Activated T-cell treated with anti-CD3 and anti-CD28 coated beads, Interleukin-2, amount 50 U/mL, for 24 hours (primary cell): Measurements from ENCODE around the gene PRMT7.

Experiments
- DNase-seq: peaks from one replicate; pipeline ENCODE4 v3.0.0-alpha.2; 2020
- H3K27ac Mint-ChIP-seq: 2 replicates; pipeline ENCODE4 v1.8.0; 2020; ENCODE audit warnings: mild to moderate bottlenecking, mixed read lengths
- H3K27me3 Mint-ChIP-seq: 2 replicates; pipeline ENCODE4 v1.8.0; 2020; ENCODE audit warnings: mixed read lengths
- H3K36me3 Mint-ChIP-seq: 2 replicates; pipeline ENCODE4 v1.8.0; 2020; ENCODE audit warnings: low read depth, mixed read lengths
- H3K4me1 Mint-ChIP-seq: 2 replicates; pipeline ENCODE4 v1.8.0; 2020; ENCODE audit warnings: low read depth, mixed read lengths
- H3K4me3 Mint-ChIP-seq: 2 replicates; pipeline ENCODE4 v1.8.0; 2020; ENCODE audit warnings: mild to moderate bottlenecking, moderate library complexity, mixed read lengths
- H3K9me3 Mint-ChIP-seq: 2 replicates; pipeline ENCODE4 v1.8.0; 2020; ENCODE audit warnings: mixed read lengths

PRMT7 gene

DNA sequence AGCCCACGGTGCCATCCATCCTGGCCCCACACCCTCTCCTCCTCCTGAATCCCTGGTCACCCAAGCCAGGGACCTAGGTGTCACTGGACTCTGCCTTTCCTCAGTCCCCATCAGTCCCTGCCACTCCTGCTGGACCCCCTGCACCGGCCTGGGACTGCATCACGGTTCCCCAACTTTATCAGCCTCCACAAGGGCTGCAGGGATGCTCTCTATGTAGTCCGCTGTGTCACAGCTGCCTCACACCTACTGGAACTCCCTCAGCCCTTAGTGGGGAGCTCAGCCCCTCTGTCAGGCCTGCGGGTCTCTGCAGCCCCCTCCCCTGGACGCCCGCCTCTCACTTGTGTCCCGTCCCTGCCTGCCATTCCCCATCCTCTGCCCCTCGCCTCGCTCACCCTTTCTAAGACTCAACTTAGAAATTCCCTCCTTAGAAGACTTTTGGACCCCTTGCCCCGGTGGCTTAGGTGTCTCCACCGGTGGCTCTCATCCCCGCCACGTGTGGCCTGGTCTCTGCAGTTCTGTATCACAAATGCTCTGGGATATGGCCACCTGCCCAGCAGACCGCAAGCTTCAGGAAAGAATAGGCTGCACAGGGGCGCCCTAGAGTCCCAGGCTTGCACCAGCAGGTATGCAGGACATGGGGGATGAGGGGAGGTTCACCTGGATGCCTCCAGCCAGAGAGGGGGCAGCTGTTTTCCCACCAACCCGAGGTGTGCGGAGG is 62.9 kb downstream of the PRMT7 start:
- peaks cover 23% of the 10 kb centered on the region for H3K4me1 Mint-ChIP-seq
- H3K4me3 Mint-ChIP-seq, result no peak overlapping the region

DNA sequence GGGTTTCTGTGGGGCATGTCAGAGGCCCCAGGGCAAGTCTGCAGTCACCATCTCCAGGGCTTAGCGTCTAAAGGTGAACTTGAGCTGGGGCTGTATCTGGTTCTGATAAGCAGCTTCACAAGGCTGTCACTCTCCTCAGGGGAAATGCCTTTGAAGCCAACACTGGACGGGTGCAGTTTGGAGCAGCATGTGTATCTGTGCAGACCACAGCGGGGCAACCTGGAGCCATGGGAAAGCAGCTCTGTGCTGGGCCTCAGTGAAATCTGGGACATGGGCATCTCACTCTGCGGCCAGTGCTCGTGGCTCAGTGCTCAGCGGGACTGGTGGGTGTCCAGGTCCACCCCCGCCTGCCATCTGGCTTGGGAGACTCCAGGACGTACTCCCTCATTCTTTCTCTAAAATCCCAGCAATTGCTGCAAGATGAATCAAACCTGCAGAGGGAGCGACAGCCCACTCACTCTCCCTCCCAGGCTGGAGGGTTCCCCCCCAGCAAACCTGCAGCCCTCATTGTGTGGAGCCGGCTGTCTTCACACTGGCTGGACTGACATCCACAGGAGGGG is 63.5 kb downstream of the PRMT7 start:
- Mint-ChIP-seq H3K27ac (no peak overlapping the region), H3K36me3 (no peaks in the 10 kb centered on the region), H3K4me1 (peaks cover 23% of the 10 kb centered on the region), H3K4me3 (no peak overlapping the region), H3K27me3 (no peaks in the 10 kb centered on the region), H3K9me3 (no peaks in the 10 kb centered on the region)
- DNase-seq, result no peak

More for the DNA sequence above, 62.9 kb downstream of the PRMT7 start:
- no peaks in the 10 kb centered on the region for H3K27me3 Mint-ChIP-seq
- H3K36me3 Mint-ChIP-seq, result no peaks in the 10 kb centered on the region
- H3K9me3 Mint-ChIP-seq, result no peaks in the 10 kb centered on the region
- H3K27ac Mint-ChIP-seq, result no peak overlapping the region
- no peak for DNase-seq

DNA sequence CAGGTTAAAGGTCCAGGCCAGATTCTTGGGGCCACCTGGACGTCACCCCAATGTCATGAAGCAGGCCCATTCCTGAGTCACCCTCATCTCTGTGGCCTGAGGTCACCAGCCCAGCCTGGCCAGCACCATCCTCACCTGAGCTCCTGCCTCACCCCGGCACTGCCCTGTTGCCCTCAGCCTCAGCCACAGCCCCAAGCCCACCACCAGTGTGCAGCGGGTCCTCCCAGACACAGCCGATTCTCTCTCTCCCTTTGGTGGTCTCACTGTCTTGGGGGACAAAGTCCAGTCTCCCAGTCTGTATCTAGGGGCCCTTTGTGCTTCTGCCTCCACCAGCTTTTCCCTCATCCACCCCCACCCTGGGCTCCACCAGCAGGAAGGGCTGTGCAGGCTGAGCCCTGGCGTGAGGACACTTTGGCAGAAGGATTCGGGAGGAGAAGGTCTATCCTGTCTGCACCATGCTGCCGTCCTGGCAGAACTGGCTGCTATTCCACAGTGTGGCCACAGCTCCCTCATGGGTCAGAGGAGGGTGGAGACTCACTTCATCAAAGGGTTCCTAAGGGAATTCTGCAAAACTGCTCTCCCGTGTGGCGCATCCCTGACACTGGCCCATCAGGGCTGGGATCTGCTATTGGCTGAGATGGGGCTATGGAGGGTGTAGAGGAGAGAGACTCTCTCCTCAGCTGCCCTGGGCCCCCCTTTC is 64.3 kb downstream of the PRMT7 start:
- H3K27me3 Mint-ChIP-seq, result no peaks in the 10 kb centered on the region

DNA sequence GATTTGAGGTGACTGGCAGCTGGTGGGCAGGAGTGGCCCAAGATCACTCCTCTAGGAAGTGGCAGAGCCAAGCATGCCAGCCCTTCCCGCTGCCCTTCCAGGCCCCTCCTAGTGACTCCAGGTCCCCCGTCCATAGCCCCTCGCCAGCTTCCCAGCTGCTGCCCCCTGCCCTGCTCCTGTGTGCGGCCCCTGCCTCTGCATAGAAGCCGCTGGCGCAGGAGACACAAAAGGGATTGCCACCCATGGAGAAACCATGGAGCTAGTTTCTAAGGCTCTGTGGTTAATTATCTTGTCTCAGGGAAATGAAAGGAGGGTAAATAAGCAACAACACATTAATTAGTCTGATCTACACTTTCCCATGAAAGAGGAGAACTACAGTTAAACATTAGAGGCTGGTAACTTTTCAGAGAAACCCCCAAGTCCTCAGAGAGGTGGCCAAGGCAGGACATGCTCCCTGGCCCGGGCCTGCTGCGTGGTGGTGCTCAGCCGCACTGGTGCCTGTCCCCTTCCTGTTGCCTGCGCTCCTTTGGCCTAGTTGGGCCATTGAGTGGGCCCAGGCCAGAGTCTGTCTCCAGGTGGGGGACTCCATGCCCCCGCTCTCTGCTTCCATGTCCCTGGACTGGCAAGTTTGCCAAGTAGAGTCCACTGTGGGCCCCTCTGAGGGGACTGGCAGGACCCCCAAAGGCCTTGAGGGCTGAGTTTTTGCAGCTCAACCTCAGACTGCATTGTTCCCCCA is 65.2 kb downstream of the PRMT7 start:
- H3K9me3 Mint-ChIP-seq, result no peaks in the 10 kb centered on the region
- no peaks in the 10 kb centered on the region for H3K27me3 Mint-ChIP-seq
- peaks cover 14% of the 10 kb centered on the region for H3K4me1 Mint-ChIP-seq
- no peaks in the 10 kb centered on the region for H3K36me3 Mint-ChIP-seq
- no peak overlapping the region for H3K4me3 Mint-ChIP-seq
- no peak for DNase-seq
- no peak overlapping the region for H3K27ac Mint-ChIP-seq

More for the DNA sequence above, 64.3 kb downstream of the PRMT7 start:
- Mint-ChIP-seq H3K4me1 (peaks cover 22% of the 10 kb centered on the region), H3K27ac (no peak overlapping the region), H3K4me3 (no peak overlapping the region), H3K9me3 (no peaks in the 10 kb centered on the region), H3K36me3 (no peaks in the 10 kb centered on the region)
- DNase-seq, result no peak

DNA sequence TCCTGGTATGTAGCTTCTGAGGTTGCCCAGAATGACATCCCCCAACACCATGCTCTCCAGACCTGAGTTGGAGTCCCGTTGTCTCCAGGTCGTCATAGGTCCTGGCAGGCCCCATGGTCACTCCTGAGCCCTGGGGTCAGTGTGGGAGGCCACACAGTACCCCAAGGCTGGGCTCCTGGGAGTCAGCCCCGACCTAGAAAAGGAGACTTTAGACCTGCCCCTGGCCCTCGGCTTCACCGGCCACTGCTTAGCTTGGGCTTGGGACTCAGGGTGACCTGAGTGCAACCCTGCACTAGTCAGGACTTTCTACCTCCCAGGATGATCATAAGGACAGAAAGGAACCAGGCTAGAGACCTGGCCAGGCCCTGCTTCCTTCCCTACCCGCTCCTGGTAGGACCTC is 65.8 kb downstream of the PRMT7 start:
- H3K9me3 Mint-ChIP-seq, result no peaks in the 10 kb centered on the region
- H3K27ac Mint-ChIP-seq, result no peak overlapping the region
- no peak overlapping the region for H3K4me3 Mint-ChIP-seq

DNA sequence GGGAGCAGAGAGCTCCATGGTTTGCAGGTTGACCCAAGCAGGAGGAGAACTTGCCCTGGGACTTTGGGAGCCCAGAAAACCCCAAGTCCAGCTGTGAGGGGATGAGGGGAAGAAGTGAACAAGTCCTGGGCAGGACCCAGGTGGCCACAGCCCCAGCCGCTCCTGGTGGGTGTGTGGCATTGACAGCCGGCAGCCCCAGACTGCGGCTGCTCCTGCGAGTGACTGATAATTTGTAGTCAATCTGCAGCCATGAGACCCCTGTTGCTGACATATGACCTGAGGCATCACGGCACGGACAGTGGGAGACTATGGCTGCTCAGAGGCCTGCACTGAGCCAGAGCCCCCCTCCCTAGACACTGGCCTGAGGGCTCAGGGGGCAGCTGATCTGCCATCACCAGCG is 66.4 kb downstream of the PRMT7 start:
- Mint-ChIP-seq H3K27me3 (no peaks in the 10 kb centered on the region), H3K27ac (no peak overlapping the region), H3K4me3 (no peak overlapping the region), H3K4me1 (peaks cover 14% of the 10 kb centered on the region), H3K36me3 (no peaks in the 10 kb centered on the region), H3K9me3 (no peaks in the 10 kb centered on the region)
- no peak for DNase-seq

More for the DNA sequence above, 65.8 kb downstream of the PRMT7 start:
- Mint-ChIP-seq H3K4me1 (peaks cover 14% of the 10 kb centered on the region), H3K27me3 (no peaks in the 10 kb centered on the region), H3K36me3 (no peaks in the 10 kb centered on the region)
- DNase-seq, result no peak

DNA sequence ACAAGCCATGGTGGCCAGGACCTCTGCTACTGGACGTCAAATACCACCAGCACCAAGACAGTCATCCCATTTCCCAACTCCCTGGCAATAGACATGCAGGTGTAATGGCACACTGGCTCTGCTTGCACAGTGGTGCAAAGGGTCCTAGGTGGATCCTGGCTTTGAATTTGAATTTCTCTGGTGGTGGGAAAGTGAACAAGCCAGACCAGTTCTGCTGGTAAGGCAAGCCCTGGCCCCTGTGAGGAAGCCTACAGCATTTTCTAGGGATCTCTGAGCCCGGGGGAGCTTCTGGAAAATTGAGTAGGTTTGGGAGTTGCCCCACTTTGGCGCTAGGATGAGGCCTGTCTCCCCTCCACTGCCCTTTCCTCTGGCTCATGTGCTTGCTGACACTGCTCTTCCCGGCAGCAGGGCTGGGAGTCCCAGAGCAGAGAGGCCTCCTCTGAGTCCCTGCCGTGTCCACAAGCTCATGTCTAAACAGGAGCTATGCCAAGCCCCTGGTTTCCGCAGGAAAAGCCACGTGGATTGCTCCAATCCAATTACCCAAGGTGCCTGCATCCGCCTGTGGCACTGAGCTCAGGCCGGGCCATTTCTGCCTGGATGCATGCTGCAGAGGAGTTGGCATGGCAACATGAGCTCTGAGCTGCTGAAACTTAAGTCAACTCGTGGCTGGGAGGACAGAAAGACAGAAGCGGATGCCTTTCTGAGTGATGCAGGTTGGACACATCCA is 67.0 kb downstream of the PRMT7 start:
- no peak for DNase-seq
- Mint-ChIP-seq H3K4me3 (no peak overlapping the region), H3K9me3 (no peaks in the 10 kb centered on the region), H3K27ac (no peak overlapping the region), H3K27me3 (no peaks in the 10 kb centered on the region), H3K36me3 (no peaks in the 10 kb centered on the region), H3K4me1 (peaks cover 14% of the 10 kb centered on the region)

DNA sequence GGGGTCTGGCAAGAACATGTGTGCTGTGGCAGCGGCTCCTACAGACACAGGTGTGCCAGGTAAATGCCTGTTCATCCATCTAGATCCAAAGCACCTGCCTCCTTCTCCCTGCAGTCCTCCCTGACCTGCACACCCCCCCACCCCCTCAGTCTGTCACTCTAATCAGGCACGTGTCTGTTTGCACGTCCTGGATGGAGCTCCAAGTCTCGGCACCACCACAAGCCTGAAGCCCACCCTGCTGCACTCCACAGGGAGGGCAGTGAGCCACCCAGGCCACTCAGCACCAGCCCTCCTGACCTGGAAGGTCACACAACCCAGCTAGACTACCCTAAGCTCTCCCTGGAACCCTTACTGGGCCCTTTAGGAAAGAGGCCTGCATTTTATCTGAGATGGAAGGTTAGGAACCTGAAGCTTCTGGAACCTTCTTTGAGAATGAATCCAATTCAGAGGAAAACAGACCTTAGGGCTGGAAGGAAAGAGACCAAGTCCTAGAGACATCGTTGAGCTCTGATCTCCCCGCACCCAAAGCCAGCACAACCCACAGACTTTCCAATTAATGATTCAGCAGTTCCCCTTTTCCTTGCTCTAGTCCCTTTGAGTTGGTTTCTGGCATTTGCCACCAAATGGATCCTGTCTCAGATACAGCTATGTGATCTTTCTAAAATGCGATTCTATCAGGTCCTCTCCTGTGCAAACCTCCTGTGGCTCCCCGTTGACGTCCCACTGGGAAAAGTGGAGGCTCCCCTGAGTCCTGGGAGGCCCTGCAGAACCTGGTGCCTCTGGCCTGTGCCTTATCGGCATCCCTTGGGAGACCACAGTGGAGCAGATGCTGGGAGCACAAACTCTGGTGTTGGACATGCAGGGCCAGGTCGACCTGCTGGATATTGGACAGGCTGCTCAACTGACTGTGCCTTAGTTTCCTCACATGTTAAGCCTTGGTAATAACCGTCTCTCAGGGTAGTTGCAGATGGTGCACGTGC is 67.9 kb downstream of the PRMT7 start:
- Mint-ChIP-seq H3K4me1 (peaks cover 14% of the 10 kb centered on the region), H3K27ac (no peak overlapping the region), H3K4me3 (no peak overlapping the region), H3K36me3 (no peaks in the 10 kb centered on the region), H3K9me3 (no peaks in the 10 kb centered on the region), H3K27me3 (no peaks in the 10 kb centered on the region)
- DNase-seq, result no peak

DNA sequence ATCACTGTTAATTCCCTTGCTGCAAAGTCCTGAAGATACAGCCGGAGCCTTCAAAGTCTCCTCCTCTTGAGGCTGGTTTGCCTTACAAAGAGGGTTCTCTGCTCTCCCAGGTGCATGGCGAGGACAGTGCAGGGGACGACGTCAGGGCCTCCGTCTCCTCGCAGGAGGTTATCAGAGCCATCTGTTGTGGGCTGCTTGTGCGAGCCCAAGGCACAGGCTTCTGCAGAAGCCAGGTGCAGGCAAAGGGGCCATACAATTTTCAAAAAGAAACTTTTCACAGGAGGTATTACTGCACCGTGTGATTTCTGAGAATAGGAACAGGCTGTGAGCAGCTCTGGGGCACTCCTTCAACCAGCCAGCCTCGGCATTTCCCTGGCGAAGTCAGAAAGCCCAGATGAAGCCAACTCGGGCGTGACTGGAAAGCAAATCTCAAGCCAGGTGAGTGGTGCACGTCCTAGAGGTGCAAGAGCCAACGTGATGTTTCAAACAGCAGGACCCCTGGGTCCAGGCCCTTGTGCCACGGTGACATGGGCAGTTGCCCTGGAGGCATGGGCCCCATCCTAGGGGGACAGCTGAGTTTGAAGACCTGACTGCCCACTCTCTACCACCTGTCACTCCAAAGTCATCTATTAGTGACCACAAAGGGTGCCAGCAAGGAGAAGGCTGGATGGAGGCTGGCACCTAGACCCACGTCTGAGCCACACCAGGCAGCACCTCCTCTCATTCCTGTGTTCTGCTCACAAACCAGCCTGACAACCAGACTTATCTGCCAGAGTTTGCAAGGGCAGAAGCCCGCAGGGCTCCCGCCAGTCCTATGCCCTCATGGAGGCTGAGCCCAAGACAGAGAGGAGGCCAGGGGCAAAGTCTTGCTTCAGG is 68.9 kb downstream of the PRMT7 start:
- Mint-ChIP-seq H3K27ac (no peak overlapping the region), H3K4me1 (peaks cover 14% of the 10 kb centered on the region), H3K9me3 (no peaks in the 10 kb centered on the region), H3K4me3 (no peak overlapping the region), H3K27me3 (no peaks in the 10 kb centered on the region), H3K36me3 (no peaks in the 10 kb centered on the region)
- no peak for DNase-seq

DNA sequence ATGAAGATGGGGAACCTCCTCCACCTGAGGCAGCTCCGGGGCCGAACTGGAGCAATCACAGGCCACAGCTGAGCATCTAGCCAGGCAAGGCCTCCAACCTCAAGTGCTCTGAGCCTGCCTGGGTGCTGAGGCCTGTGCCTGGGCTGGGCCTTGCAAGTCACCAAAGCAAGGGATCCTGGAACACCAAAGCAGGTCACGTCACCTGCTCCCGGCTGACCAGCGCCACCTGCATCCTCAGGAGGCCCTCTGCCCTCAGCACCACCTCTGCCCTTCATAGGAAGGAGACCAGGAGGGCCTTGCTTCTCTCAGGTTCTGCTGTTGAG is 69.5 kb downstream of the PRMT7 start:
- Mint-ChIP-seq H3K4me1 (peaks cover 15% of the 10 kb centered on the region), H3K4me3 (no peak overlapping the region), H3K27me3 (no peaks in the 10 kb centered on the region), H3K9me3 (no peaks in the 10 kb centered on the region), H3K27ac (no peak overlapping the region), H3K36me3 (no peaks in the 10 kb centered on the region)
- DNase-seq, result no peak

DNA sequence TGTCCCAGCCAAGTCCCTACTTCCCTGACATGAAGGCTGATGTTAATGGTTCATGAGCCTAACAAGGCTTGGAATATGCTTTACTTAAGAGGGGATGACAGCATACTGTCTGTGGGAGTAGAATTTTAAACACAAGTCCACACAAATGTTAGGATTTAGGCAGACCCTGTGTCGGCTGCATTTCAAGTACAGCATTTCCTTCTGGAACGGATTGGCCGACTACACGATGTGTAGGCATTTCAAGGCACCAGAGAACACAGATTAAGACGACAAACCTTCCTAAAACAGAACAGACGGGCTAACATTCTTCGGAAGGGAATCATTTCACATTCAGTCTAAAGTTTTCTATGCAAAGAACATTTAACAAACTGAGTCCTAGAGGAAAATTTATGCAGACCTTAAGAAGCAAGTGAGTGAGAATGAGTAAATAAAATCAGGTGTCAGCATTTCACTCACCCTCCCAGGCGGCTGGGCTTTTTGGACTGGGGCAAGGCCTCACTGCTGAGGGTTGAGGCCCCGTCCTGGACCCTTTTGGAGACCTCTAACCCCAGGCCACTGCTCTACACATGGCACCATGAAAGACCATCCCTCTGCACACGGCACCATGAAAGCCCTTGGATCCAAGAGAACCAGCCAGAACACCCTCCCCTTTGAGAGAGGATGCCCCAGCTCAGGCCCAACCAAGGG is 70.0 kb downstream of the PRMT7 start:
- no peak for DNase-seq
- Mint-ChIP-seq H3K9me3 (no peaks in the 10 kb centered on the region), H3K27ac (no peak overlapping the region), H3K4me3 (no peak overlapping the region), H3K36me3 (no peaks in the 10 kb centered on the region), H3K4me1 (peaks cover 15% of the 10 kb centered on the region), H3K27me3 (no peaks in the 10 kb centered on the region)

DNA sequence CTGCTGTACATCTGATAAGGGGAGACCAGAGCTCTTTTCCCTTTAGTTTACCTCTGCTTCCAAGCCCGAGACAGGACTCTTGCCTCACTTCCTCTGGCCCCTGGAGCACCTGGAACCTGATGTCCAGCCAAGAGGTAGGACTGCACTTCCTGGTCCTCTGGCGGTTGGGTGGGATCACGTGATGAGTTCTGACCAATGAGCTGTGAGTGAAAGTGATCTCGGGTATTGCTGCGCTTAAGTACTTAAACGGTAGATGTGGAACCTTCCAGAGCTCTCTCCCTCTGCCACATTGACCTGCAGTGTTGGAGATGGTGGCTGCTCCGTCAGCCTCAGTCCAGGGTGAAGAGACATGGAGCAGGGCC is 70.5 kb downstream of the PRMT7 start:
- H3K27ac Mint-ChIP-seq, result no peak overlapping the region
- no peaks in the 10 kb centered on the region for H3K36me3 Mint-ChIP-seq
- peaks cover 15% of the 10 kb centered on the region for H3K4me1 Mint-ChIP-seq
- DNase-seq, result no peak
- H3K27me3 Mint-ChIP-seq, result no peaks in the 10 kb centered on the region
- H3K4me3 Mint-ChIP-seq, result no peak overlapping the region
- no peaks in the 10 kb centered on the region for H3K9me3 Mint-ChIP-seq
